CD4-positive, alpha-beta T cell (primary cell): ENCODE measurements around the gene DNAAF8. TPM values are rescaled to one million over a fixed set of nuclear protein-coding genes. Genes with fewer than 3 reads are reported as not detected.

ENCODE experiments used
- ATAC-seq: fragments of 200-7000 bp; cut with Tn5 transposase; one replicate; pipeline ENCODE4 v1.10.0; 2022; ENCODE audit warnings: mild to moderate bottlenecking; ENCODE audit not compliant: poor library complexity
- CTCF ChIA-PET: fragments of 350-600 bp; sonication (Branson Sonifier 250); formaldehyde crosslinking; loops from one replicate; lab custom pipeline; 2021; ENCODE audit warnings: antibody characterized with exemption, inconsistent platforms; lab: Charles Lee
- POLR2A ChIA-PET: fragments of 350-600 bp; sonication (Branson Sonifier 250); formaldehyde crosslinking; loops from one replicate; lab custom pipeline; 2021; ENCODE audit warnings: antibody characterized with exemption, inconsistent platforms; lab: Charles Lee
- DNase-seq, 14 experiments: peaks; one replicate each; pipeline ENCODE4 v3.0.0-alpha.2; 2013 to 2020; ENCODE audit warnings: mixed read lengths in 2 of 14
- H3K27ac ChIP-seq, 2 donors: one replicate each; pipeline versions ENCODE4 v1.5.1 to v1.7.0; 2013; ENCODE audit warnings: low read length in 2 of 2, low read depth in 1 of 2, mild to moderate bottlenecking in 1 of 2
- H3K27me3 ChIP-seq, 2 experiments: 1 replicate in 1 of 2; 2 replicates in 1 of 2; pipeline versions ENCODE4 v1.6.1 to v1.7.0; 2013; ENCODE audit warnings: low read length in 2 of 2, control low read depth in 1 of 2, mild to moderate bottlenecking in 1 of 2, moderate library complexity in 1 of 2; ENCODE audit not compliant: insufficient read depth in 2 of 2, control insufficient read depth in 1 of 2
- H3K36me3 ChIP-seq: one replicate; pipeline ENCODE4 v1.6.1; 2013; ENCODE audit warnings: low read length, control low read depth; ENCODE audit not compliant: insufficient read depth
- H3K4me1 ChIP-seq: one replicate; pipeline ENCODE4 v1.6.1; 2013; ENCODE audit warnings: low read length, control low read depth; ENCODE audit not compliant: insufficient read depth
- H3K4me3 ChIP-seq: one replicate; pipeline ENCODE4 v1.5.1; 2013; ENCODE audit warnings: mild to moderate bottlenecking, low read length, moderate library complexity
- H3K9me3 ChIP-seq, 2 experiments: 1 replicate in 1 of 2; 2 replicates in 1 of 2; pipeline versions ENCODE4 v1.6.1 to v1.7.0; 2013; ENCODE audit warnings: low read length in 2 of 2, mild to moderate bottlenecking in 2 of 2, control low read depth in 1 of 2, moderate library complexity in 1 of 2; ENCODE audit not compliant: control insufficient read depth in 1 of 2, insufficient read depth in 1 of 2
- H3K27ac Mint-ChIP-seq: one replicate; pipeline ENCODE4 v1.8.0; 2020; ENCODE audit warnings: mixed read lengths
- H3K27me3 Mint-ChIP-seq: one replicate; pipeline ENCODE4 v1.8.0; 2021; ENCODE audit warnings: mixed read lengths
- H3K36me3 Mint-ChIP-seq: one replicate; pipeline ENCODE4 v1.8.0; 2021; ENCODE audit warnings: low read depth, mixed read lengths
- H3K4me1 Mint-ChIP-seq: one replicate; pipeline ENCODE4 v1.8.0; 2021; ENCODE audit warnings: low read depth, mixed read lengths
- H3K4me3 Mint-ChIP-seq: one replicate; pipeline ENCODE4 v1.8.0; 2020; ENCODE audit warnings: mild to moderate bottlenecking, mixed read lengths
- H3K9me3 Mint-ChIP-seq: one replicate; pipeline ENCODE4 v1.8.0; 2020; ENCODE audit warnings: mixed read lengths
- intact Hi-C, 2 experiments: fragments of 100-400 bp; cut with DNase I in 1 of 2; cut with micrococcal nuclease in 1 of 2; formaldehyde crosslinking; loops; one replicate each; pipeline versions ENCODE4 v1.15.1 to v1.9.0; 2023 to 2025; cut with DNase I, micrococcal nuclease
- total RNA-seq, 174 experiments: library from RNA in 2 of 174; stranded (reverse) in 2 of 174; gene quantifications; one replicate each; pipeline ENCODE4 v1.2.3 and lab custom pipeline; 2021 to 2026
- TF ChIP-seq, protein P1 (sequence below): fragments of 200-600 bp; IDR thresholded peaks from one replicate; pipeline ENCODE4 v1.8.0; 2022; ENCODE audit warnings: antibody characterized with exemption, mild to moderate bottlenecking

Gene DNAAF8
- total RNA-seq, 2 experiments from 2014 or later = 0.25 TPM; not detected in 1

DNA sequence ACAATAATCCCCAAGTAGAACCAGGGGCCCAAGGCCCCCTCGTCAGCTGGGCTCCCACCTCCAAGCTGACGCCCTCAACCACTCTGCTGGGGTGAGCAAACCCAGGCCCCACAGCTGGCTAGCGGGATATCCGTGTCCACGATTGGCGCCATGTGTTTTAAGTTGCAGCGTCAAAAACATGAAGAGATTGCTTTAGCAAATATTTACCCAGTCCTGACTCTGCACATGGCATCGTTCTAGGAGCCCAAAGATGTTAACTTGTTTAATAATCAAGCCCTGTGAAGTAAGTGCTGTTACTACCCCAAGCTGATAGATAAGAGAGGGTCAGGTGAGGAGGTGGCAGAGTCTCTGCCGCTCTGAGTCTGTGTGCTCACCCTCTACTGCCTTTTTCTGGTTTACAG is 54.2 kb downstream of the DNAAF8 start:
- no peak overlapping the region for H3K4me3 Mint-ChIP-seq
- ChIA-PET CTCF (interaction anchor here (0.6 kb wide), 1 partner anchor 141 kb away, joined by 3 read pairs; no protein-coding TSS in a partner anchor), POLR2A (interaction anchor here (0.6 to 0.7 kb wide), 2 partner anchors 13 to 74 kb away, joined by 3 read pairs; no protein-coding TSS in a partner anchor)
- no peaks in the 10 kb centered on the region for H3K27me3 Mint-ChIP-seq
- no peak overlapping the region for H3K4me3 ChIP-seq
- no peaks in the 10 kb centered on the region for H3K4me1 ChIP-seq
- no peaks in the 10 kb centered on the region for H3K27me3 ChIP-seq
- no peaks in the 10 kb centered on the region for H3K9me3 Mint-ChIP-seq
- H3K36me3 Mint-ChIP-seq = no peaks in the 10 kb centered on the region
- DNase-seq = no peak
- H3K36me3 ChIP-seq = no peaks in the 10 kb centered on the region
- H3K27ac ChIP-seq = no peak overlapping the region
- no peak overlapping the region for H3K27ac Mint-ChIP-seq
- TF ChIP-seq, protein P1, sequence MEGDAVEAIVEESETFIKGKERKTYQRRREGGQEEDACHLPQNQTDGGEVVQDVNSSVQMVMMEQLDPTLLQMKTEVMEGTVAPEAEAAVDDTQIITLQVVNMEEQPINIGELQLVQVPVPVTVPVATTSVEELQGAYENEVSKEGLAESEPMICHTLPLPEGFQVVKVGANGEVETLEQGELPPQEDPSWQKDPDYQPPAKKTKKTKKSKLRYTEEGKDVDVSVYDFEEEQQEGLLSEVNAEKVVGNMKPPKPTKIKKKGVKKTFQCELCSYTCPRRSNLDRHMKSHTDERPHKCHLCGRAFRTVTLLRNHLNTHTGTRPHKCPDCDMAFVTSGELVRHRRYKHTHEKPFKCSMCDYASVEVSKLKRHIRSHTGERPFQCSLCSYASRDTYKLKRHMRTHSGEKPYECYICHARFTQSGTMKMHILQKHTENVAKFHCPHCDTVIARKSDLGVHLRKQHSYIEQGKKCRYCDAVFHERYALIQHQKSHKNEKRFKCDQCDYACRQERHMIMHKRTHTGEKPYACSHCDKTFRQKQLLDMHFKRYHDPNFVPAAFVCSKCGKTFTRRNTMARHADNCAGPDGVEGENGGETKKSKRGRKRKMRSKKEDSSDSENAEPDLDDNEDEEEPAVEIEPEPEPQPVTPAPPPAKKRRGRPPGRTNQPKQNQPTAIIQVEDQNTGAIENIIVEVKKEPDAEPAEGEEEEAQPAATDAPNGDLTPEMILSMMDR = no peak
- no peak for ATAC-seq
- no peaks in the 10 kb centered on the region for H3K9me3 ChIP-seq
- intact Hi-C loops = no loop called here
- H3K4me1 Mint-ChIP-seq = no peaks in the 10 kb centered on the region

- Mint-ChIP-seq H3K4me1 (no peaks in the 10 kb centered on the region), H3K27ac (no peak overlapping the region), H3K27me3 (no peaks in the 10 kb centered on the region), H3K9me3 (no peaks in the 10 kb centered on the region), H3K4me3 (no peak overlapping the region), H3K36me3 (no peaks in the 10 kb centered on the region)
- Histone ChIP-seq H3K27me3 (no peaks in the 10 kb centered on the region), H3K4me3 (no peak overlapping the region), H3K27ac (no peak overlapping the region), H3K4me1 (no peaks in the 10 kb centered on the region), H3K36me3 (no peaks in the 10 kb centered on the region), H3K9me3 (no peaks in the 10 kb centered on the region)
- no peak for ATAC-seq
- ChIA-PET POLR2A (interaction anchor here (0.7 kb wide), 1 partner anchor 12 kb away, joined by 3 read pairs; no protein-coding TSS in a partner anchor), CTCF (interaction anchor here (0.6 kb wide), 1 partner anchor 69 kb away, joined by 3 read pairs; no protein-coding TSS in a partner anchor)
- intact Hi-C loops = no loop called here
- DNase-seq = no peak
- TF ChIP-seq, protein P1 = no peak
These were observed 54.6 kb downstream of the DNAAF8 start for GRCh38 chr16:4788910-4789309.

DNA sequence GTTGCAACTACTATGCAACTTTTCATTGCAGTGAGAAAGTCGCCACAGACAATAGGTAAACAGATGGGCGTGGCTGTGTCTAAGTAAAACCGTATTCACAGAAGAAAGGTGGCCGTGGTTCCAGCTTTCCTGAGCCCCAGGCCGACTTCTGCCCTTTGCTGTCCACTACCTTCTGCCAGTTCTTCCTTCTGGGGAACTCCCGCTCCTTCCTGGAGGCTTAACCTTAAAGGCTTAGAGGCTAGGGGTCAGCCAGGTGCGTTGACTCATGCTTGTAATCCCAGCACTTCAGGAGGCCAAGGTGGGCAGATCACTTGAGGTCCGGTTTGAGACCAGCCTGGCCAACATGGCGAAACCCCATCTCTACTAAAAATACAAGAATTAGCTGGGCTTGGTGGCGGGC is 55.9 kb downstream of the DNAAF8 start:
- Mint-ChIP-seq H3K27me3 (no peaks in the 10 kb centered on the region), H3K4me3 (no peak overlapping the region), H3K9me3 (no peaks in the 10 kb centered on the region), H3K4me1 (no peaks in the 10 kb centered on the region), H3K36me3 (no peaks in the 10 kb centered on the region), H3K27ac (no peak overlapping the region)
- ATAC-seq = no peak
- Histone ChIP-seq H3K27ac (no peak overlapping the region), H3K9me3 (no peaks in the 10 kb centered on the region), H3K27me3 (no peaks in the 10 kb centered on the region), H3K4me3 (no peak overlapping the region), H3K4me1 (no peaks in the 10 kb centered on the region), H3K36me3 (no peaks in the 10 kb centered on the region)
- POLR2A ChIA-PET = no interaction called here
- CTCF ChIA-PET = no interaction called here
- TF ChIP-seq, protein P1 = no peak
- no peak for DNase-seq
- intact Hi-C loops = no loop called here
